HG02840 (cell line): Measurements from ENCODE around the gene RAD51B.
"Not testable (repeated sequence)": the region's sequence is repeated elsewhere in the genome, so short reads cannot be mapped to it uniquely, and the experiment has no call there.

Experiments
- ATAC-seq: cut with Tn5 transposase; IDR thresholded peaks from one replicate; pipeline ENCODE4 v1.9.1; 2021; ENCODE audit warnings: mild to moderate bottlenecking, moderate library complexity, moderate number of reproducible peaks; ENCODE audit not compliant: unreplicated experiment, low FRiP score

The RAD51B gene

GRCh38 chr14:68160779-68161546, 341.4 kb downstream of the RAD51B start:
- ATAC-seq, result no peak

- ATAC-seq, result no peak
These were observed 343.3 kb downstream of the RAD51B start for GRCh38 chr14:68162887-68163286.

- ATAC-seq, result no peak
These were observed 345.1 kb downstream of the RAD51B start for GRCh38 chr14:68164711-68165113.

GRCh38 chr14:68165274-68165843, 345.8 kb downstream of the RAD51B start:
- no peak for ATAC-seq

- no peak for ATAC-seq
These were observed 347.3 kb downstream of the RAD51B start for GRCh38 chr14:68166731-68167382.

GRCh38 chr14:68167383-68168087, 348.0 kb downstream of the RAD51B start:
- no peak for ATAC-seq

GRCh38 chr14:68168460-68169109, 349.0 kb downstream of the RAD51B start:
- no peak for ATAC-seq

GRCh38 chr14:68172216-68172615, 352.6 kb downstream of the RAD51B start:
- no peak for ATAC-seq

- ATAC-seq, result no peak
These were observed 353.0 kb downstream of the RAD51B start for GRCh38 chr14:68172627-68173026.

- no peak for ATAC-seq
These were observed 353.8 kb downstream of the RAD51B start for GRCh38 chr14:68173227-68173972.

- no peak for ATAC-seq
These were observed 354.9 kb downstream of the RAD51B start for GRCh38 chr14:68174446-68174845.

- ATAC-seq, result no peak
These were observed 357.1 kb downstream of the RAD51B start for GRCh38 chr14:68176687-68177086.

GRCh38 chr14:68177728-68178127, 358.1 kb downstream of the RAD51B start:
- ATAC-seq, result no peak

GRCh38 chr14:68178282-68178681, 358.7 kb downstream of the RAD51B start:
- ATAC-seq, result no peak

- no peak for ATAC-seq
These were observed 362.1 kb downstream of the RAD51B start for GRCh38 chr14:68181519-68182326.

- ATAC-seq, result peak; percentile 67
These were observed 362.9 kb downstream of the RAD51B start for GRCh38 chr14:68182492-68182891.

GRCh38 chr14:68186500-68187276, 367.1 kb downstream of the RAD51B start:
- ATAC-seq, result not testable (repeated sequence)

- ATAC-seq, result no peak
These were observed 368.6 kb downstream of the RAD51B start for GRCh38 chr14:68188174-68188573.
